SK-N-SH treated with all-trans-retinoic acid at 6 μM for 48 hours (cell line): Measurements from ENCODE around the gene FASTKD2.
A peak's percentile ranks its signal among the peaks of the same experiment; 100 is the strongest.
"Not testable (repeated sequence)": the region's sequence is repeated elsewhere in the genome, so short reads cannot be mapped to it uniquely, and the experiment has no call there.

Source experiments
- ATAC-seq: fragments of 200-7000 bp; cut with Tn5 transposase; 3 replicates; pipeline ENCODE4 v1.9.1; 2020; ENCODE audit warnings: mild to moderate bottlenecking, moderate library complexity
- ARNTL ChIP-seq: fragments of 450-650 bp; formaldehyde crosslinking; IDR thresholded peaks from 2 replicates; pipeline ENCODE4 v1.5.0; 2020; ENCODE audit warnings: low read depth, mild to moderate bottlenecking, moderate library complexity, borderline replicate concordance
- BACH2 ChIP-seq: fragments of 250-450 bp; sonication (Bioruptor Pico); IDR thresholded peaks from 2 replicates; pipeline ENCODE4 v1.9.0; 2021; ENCODE audit warnings: mild to moderate bottlenecking, borderline replicate concordance
- CSDC2 ChIP-seq: fragments of 250-450 bp; sonication (Bioruptor Pico); IDR thresholded peaks from 2 replicates; pipeline ENCODE4 v1.5.0; 2020; ENCODE audit warnings: mild to moderate bottlenecking, moderate library complexity
- GLIS3 ChIP-seq: fragments of 250-450 bp; sonication (Bioruptor Pico); IDR thresholded peaks from 2 replicates; pipeline ENCODE4 v1.5.0; 2020; ENCODE audit warnings: mild to moderate bottlenecking, moderate library complexity
- OSR1 ChIP-seq: fragments of 250-450 bp; sonication (Bioruptor Pico); IDR thresholded peaks from 2 replicates; pipeline ENCODE4 v1.8.0; 2022; ENCODE audit warnings: moderate library complexity, mild to moderate bottlenecking, inconsistent platforms
- PPARA ChIP-seq: fragments of 250-450 bp; sonication (Bioruptor Pico); IDR thresholded peaks from 2 replicates; pipeline ENCODE4 v1.5.0; 2020; ENCODE audit warnings: mild to moderate bottlenecking, borderline replicate concordance
- RARB ChIP-seq: fragments of 250-450 bp; sonication (Bioruptor Pico); IDR thresholded peaks from 2 replicates; pipeline ENCODE4 v1.8.0; 2021; ENCODE audit warnings: mild to moderate bottlenecking, moderate library complexity
- SNAI2 ChIP-seq: fragments of 250-450 bp; sonication (Bioruptor Pico); IDR thresholded peaks from 2 replicates; pipeline ENCODE4 v1.5.0; 2020; ENCODE audit warnings: mild to moderate bottlenecking, moderate library complexity
- TCF4 ChIP-seq: fragments of 250-450 bp; sonication (Bioruptor Pico); IDR thresholded peaks from 2 replicates; pipeline ENCODE4 v1.8.0; 2021; ENCODE audit warnings: mild to moderate bottlenecking, moderate library complexity, borderline replicate concordance
- TOX ChIP-seq: fragments of 250-450 bp; sonication (Bioruptor Pico); IDR thresholded peaks from 2 replicates; pipeline ENCODE4 v1.8.0; 2021; ENCODE audit warnings: mild to moderate bottlenecking, moderate library complexity, borderline replicate concordance
- ZC3H10 ChIP-seq: fragments of 250-450 bp; sonication (Bioruptor Pico); IDR thresholded peaks from 2 replicates; pipeline ENCODE4 v1.5.1; 2021; ENCODE audit warnings: mild to moderate bottlenecking, moderate library complexity
- ZFP3 ChIP-seq: fragments of 250-450 bp; sonication (Bioruptor Pico); IDR thresholded peaks from 2 replicates; pipeline ENCODE4 v1.5.0; 2020; ENCODE audit warnings: mild to moderate bottlenecking, moderate library complexity
- ZFP30 ChIP-seq: fragments of 450-650 bp; formaldehyde crosslinking; IDR thresholded peaks from 2 replicates; pipeline ENCODE4 v1.5.0; 2022; ENCODE audit warnings: mild to moderate bottlenecking, moderate library complexity
- ZNF565 ChIP-seq: fragments of 450-650 bp; formaldehyde crosslinking; conservative IDR thresholded peaks from 2 replicates; pipeline ENCODE4 v1.5.0; 2020; ENCODE audit warnings: low read depth, mild to moderate bottlenecking, moderate library complexity
- ZNF70 ChIP-seq: fragments of 450-650 bp; formaldehyde crosslinking; IDR thresholded peaks from 2 replicates; pipeline ENCODE4 v1.5.0; 2020; ENCODE audit warnings: mild to moderate bottlenecking, moderate library complexity
- ZNF8 ChIP-seq: fragments of 450-650 bp; formaldehyde crosslinking; IDR thresholded peaks from 2 replicates; pipeline ENCODE4 v1.5.0; 2020; ENCODE audit warnings: mild to moderate bottlenecking, moderate library complexity
- TF ChIP-seq, protein P1 (sequence below): fragments of 250-450 bp; sonication (Bioruptor Pico); IDR thresholded peaks from 2 replicates; pipeline ENCODE4 v1.5.1; 2020; ENCODE audit warnings: low read depth, mild to moderate bottlenecking, moderate library complexity
- TF ChIP-seq, protein P2 (sequence below): fragments of 250-450 bp; sonication (Bioruptor Pico); IDR thresholded peaks from 2 replicates; pipeline ENCODE4 v1.8.0; 2020; ENCODE audit warnings: mild to moderate bottlenecking, moderate library complexity, borderline replicate concordance
- TF ChIP-seq, protein P3 (sequence below): fragments of 250-450 bp; sonication (Bioruptor Pico); IDR thresholded peaks from 2 replicates; pipeline ENCODE4 v1.5.0; 2020; ENCODE audit warnings: mild to moderate bottlenecking, moderate library complexity
- TF ChIP-seq, protein P4 (sequence below): fragments of 250-450 bp; sonication (Bioruptor Pico); IDR thresholded peaks from 2 replicates; pipeline ENCODE4 v1.8.0; 2021; ENCODE audit warnings: low read depth, mild to moderate bottlenecking, moderate library complexity, borderline replicate concordance
- TF ChIP-seq, protein P5 (sequence below): fragments of 250-450 bp; sonication (Bioruptor Pico); IDR thresholded peaks from 2 replicates; pipeline ENCODE4 v1.5.1; 2021; ENCODE audit warnings: mild to moderate bottlenecking, moderate library complexity

The FASTKD2 gene

DNA sequence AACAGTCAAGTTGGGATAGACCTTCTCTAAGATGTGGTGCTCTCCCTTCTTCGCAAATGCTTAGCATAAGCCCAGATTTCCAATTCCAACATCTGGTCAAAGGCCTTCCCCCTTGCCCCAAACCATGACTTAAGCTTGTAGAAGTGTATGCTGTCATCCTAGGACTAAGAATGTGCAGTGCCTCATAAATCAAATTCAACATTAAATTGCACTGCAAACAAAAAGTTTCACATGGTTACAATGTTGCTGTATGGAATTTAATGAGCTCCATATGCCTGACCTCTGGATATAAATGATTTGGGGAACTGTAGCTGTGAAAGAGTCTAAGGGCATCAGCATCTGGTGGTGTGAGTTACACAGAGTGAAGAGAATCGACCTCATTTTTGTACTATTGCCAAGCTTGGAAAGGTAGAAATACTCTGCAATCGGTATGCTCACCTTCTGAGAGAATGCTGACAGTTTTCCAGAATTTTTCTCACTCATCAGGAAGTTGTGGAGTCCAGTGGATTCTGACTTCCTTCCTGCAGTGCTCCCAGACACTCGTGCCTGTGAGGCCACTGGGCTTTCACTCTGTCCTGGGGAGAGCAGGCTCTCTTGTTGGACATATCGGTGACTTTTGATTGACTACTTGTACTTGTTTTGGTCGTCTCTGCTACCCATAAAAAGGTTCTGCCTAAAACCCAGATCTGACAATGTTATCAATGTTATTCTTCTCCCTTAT, 40.6 kb downstream of the FASTKD2 start:
- peak; percentile 84 for ATAC-seq
- no peak for TF ChIP-seq GLIS3
- TF ChIP-seq ZNF8 (CRISPR knock-in tag), result no peak
- no peak for TF ChIP-seq PPARA
- peak; percentile 60; the same call in 1 of the 2 replicates for TF ChIP-seq TCF4 (CRISPR knock-in tag)

DNA sequence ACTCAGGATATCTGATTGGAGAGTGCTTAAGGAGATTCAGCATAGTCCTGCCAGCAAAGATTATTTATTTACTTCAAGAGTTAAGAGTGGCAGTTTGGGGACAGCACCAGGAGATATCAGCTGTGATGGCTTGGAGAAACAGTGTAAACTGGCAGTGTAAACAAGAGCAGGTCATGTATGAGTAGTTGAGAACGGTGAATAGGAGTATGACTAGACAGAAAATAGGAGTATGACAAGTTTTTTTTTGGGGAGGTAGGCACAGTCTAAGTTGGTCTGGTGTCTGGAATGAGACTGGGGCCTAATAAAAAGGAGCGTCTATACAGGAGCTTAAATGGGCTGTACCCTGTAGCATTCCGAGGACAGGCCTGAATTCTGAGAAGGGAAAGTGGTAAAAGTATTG, 42.2 kb downstream of the FASTKD2 start:
- ATAC-seq, result not testable (repeated sequence)

DNA sequence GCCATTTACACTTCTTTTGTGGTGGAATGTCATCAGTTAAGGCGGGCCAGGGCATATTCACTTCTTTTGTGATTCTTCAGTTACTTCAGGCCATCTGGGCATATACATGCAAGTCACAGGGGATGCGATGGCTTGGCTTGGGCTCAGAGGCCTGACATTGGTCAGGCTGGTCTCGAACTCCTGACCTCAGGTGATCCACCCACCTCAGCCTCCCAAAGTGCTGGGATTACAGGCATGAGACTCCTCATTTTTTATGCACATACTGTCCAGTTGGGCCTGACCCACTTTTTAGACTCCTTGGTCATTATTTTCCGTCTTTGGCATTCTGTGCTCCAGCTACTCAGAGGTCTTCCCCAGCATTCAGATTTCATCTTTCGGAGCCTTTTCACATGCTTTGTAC, 47.1 kb downstream of the FASTKD2 start:
- ATAC-seq, result not testable (repeated sequence)

DNA sequence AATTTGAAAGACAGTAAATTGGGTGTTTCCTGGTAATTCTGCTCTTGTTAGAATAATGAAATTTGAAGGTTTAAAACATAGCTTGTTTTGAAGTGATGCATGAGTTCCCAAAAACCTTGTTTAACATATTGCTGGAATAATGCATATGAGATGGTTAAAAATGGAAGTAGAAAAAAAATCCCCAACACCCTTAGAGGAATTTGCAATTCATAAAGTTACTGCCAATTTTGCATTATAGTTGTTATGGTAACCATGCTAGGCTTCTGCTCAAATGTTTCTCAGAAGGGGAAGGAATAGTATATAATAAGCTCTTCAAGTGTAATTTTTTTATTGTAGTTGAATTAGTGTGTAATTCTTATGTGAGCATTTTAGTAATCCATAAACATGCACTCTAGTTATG, 49.1 kb downstream of the FASTKD2 start:
- ATAC-seq, result no peak
- no peak for TF ChIP-seq ZC3H10
- TF ChIP-seq TOX (CRISPR knock-in tag), result no peak
- TF ChIP-seq ZFP3 (CRISPR knock-in tag), result no peak
- no peak for TF ChIP-seq OSR1 (CRISPR knock-in tag)
- TF ChIP-seq, protein P1, sequence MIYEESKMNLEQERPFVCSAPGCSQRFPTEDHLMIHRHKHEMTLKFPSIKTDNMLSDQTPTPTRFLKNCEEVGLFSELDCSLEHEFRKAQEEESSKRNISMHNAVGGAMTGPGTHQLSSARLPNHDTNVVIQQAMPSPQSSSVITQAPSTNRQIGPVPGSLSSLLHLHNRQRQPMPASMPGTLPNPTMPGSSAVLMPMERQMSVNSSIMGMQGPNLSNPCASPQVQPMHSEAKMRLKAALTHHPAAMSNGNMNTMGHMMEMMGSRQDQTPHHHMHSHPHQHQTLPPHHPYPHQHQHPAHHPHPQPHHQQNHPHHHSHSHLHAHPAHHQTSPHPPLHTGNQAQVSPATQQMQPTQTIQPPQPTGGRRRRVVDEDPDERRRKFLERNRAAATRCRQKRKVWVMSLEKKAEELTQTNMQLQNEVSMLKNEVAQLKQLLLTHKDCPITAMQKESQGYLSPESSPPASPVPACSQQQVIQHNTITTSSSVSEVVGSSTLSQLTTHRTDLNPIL (CRISPR knock-in tag), result no peak
- no peak for TF ChIP-seq CSDC2
- TF ChIP-seq, protein P2, sequence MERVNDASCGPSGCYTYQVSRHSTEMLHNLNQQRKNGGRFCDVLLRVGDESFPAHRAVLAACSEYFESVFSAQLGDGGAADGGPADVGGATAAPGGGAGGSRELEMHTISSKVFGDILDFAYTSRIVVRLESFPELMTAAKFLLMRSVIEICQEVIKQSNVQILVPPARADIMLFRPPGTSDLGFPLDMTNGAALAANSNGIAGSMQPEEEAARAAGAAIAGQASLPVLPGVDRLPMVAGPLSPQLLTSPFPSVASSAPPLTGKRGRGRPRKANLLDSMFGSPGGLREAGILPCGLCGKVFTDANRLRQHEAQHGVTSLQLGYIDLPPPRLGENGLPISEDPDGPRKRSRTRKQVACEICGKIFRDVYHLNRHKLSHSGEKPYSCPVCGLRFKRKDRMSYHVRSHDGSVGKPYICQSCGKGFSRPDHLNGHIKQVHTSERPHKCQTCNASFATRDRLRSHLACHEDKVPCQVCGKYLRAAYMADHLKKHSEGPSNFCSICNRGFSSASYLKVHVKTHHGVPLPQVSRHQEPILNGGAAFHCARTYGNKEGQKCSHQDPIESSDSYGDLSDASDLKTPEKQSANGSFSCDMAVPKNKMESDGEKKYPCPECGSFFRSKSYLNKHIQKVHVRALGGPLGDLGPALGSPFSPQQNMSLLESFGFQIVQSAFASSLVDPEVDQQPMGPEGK (CRISPR knock-in tag), result no peak
- no peak for TF ChIP-seq ZNF565 (CRISPR knock-in tag)
- TF ChIP-seq, protein P3, sequence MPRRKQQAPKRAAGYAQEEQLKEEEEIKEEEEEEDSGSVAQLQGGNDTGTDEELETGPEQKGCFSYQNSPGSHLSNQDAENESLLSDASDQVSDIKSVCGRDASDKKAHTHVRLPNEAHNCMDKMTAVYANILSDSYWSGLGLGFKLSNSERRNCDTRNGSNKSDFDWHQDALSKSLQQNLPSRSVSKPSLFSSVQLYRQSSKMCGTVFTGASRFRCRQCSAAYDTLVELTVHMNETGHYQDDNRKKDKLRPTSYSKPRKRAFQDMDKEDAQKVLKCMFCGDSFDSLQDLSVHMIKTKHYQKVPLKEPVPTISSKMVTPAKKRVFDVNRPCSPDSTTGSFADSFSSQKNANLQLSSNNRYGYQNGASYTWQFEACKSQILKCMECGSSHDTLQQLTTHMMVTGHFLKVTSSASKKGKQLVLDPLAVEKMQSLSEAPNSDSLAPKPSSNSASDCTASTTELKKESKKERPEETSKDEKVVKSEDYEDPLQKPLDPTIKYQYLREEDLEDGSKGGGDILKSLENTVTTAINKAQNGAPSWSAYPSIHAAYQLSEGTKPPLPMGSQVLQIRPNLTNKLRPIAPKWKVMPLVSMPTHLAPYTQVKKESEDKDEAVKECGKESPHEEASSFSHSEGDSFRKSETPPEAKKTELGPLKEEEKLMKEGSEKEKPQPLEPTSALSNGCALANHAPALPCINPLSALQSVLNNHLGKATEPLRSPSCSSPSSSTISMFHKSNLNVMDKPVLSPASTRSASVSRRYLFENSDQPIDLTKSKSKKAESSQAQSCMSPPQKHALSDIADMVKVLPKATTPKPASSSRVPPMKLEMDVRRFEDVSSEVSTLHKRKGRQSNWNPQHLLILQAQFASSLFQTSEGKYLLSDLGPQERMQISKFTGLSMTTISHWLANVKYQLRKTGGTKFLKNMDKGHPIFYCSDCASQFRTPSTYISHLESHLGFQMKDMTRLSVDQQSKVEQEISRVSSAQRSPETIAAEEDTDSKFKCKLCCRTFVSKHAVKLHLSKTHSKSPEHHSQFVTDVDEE (CRISPR knock-in tag), result no peak
- TF ChIP-seq ZNF70, result no peak
- no peak for TF ChIP-seq RARB (CRISPR knock-in tag)
- no peak for TF ChIP-seq SNAI2 (CRISPR knock-in tag)
- TF ChIP-seq, protein P4, sequence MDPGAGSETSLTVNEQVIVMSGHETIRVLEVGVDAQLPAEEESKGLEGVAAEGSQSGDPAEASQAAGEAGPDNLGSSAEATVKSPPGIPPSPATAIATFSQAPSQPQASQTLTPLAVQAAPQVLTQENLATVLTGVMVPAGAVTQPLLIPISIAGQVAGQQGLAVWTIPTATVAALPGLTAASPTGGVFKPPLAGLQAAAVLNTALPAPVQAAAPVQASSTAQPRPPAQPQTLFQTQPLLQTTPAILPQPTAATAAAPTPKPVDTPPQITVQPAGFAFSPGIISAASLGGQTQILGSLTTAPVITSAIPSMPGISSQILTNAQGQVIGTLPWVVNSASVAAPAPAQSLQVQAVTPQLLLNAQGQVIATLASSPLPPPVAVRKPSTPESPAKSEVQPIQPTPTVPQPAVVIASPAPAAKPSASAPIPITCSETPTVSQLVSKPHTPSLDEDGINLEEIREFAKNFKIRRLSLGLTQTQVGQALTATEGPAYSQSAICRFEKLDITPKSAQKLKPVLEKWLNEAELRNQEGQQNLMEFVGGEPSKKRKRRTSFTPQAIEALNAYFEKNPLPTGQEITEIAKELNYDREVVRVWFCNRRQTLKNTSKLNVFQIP (CRISPR knock-in tag), result no peak
- TF ChIP-seq ZFP30 (CRISPR knock-in tag), result no peak
- TF ChIP-seq PPARA, result no peak
- TF ChIP-seq BACH2 (CRISPR knock-in tag), result no peak
- TF ChIP-seq ARNTL (CRISPR knock-in tag), result no peak
- TF ChIP-seq, protein P5, sequence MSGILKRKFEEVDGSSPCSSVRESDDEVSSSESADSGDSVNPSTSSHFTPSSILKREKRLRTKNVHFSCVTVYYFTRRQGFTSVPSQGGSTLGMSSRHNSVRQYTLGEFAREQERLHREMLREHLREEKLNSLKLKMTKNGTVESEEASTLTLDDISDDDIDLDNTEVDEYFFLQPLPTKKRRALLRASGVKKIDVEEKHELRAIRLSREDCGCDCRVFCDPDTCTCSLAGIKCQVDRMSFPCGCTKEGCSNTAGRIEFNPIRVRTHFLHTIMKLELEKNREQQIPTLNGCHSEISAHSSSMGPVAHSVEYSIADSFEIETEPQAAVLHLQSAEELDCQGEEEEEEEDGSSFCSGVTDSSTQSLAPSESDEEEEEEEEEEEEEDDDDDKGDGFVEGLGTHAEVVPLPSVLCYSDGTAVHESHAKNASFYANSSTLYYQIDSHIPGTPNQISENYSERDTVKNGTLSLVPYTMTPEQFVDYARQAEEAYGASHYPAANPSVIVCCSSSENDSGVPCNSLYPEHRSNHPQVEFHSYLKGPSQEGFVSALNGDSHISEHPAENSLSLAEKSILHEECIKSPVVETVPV (CRISPR knock-in tag), result no peak
